ENCODE data around the gene HIVEP2. TPM values are rescaled to one million over a fixed set of nuclear protein-coding genes. Genes with fewer than 3 reads are reported as not detected.

HIVEP2 gene
- total RNA-seq, 1 experiment from 2014 or later = 4.2 TPM

DNA sequence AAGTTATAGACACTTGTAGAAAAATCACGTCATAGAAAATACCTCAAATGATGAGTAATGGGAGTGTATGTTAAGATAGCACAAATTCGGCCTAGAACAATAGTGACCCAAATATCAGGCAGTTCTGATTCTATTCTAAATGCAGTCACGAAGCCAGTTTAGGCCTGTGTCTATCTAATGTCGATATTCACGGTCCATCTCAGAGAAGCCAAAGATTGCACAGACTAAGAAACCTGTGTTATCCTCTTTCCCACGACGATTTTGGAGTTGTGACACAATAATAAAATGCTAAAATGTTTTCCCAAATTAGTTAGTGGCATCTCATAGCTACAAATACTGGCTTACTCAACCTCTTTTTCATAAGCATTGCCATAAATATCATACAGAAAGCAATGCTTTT is 4.0 kb downstream of the HIVEP2 start:
- DNase-seq = no peak
- Histone ChIP-seq H2BK20ac (ENCODE audit: low read depth, low read length, poor library complexity, severe bottlenecking) (no peak overlapping the region), H4K20me1 (ENCODE audit: control insufficient read depth, insufficient read depth, insufficient read length) (no peaks in the 10 kb centered on the region), H2BK15ac (ENCODE audit: low read depth, low read length) (no peak overlapping the region), H4K8ac (replicated peaks; ENCODE audit: insufficient read length, low read depth, low read length) (no peak overlapping the region), H4K91ac (ENCODE audit: insufficient read length, low read depth, low read length) (no peak overlapping the region), H3K9me3 (ENCODE audit: control insufficient read depth, low read depth, low read length) (no peaks in the 10 kb centered on the region), H3K4me2 (ENCODE audit: insufficient read depth, insufficient read length, low read length) (no peak overlapping the region), H3K79me2 (ENCODE audit: insufficient read depth, low read length) (peaks cover 2% of the 10 kb centered on the region; the same call in 1 of the 2 replicates), H3K18ac (ENCODE audit: insufficient read length, low read depth, low read length) (no peak overlapping the region), H3K79me1 (ENCODE audit: insufficient read depth, low read depth, low read length, poor library complexity, severe bottlenecking) (no peaks in the 10 kb centered on the region), H3K23me2 (ENCODE audit: insufficient read length, low read depth, low read length, poor library complexity, severe bottlenecking) (peaks cover 12% of the 10 kb centered on the region), H3K14ac (ENCODE audit: insufficient read depth, low read length) (no peak overlapping the region), H3K4ac (ENCODE audit: low read depth, low read length) (no peak overlapping the region), H3K9ac (ENCODE audit: extremely low read depth, insufficient read length, low read length) (no peak overlapping the region), H3T11ph (ENCODE audit: low read length) (no peak overlapping the region), H4K5ac (ENCODE audit: insufficient read length, low read depth, low read length) (no peak overlapping the region), H2BK120ac (ENCODE audit: low read depth, low read length, poor library complexity, severe bottlenecking) (no peak overlapping the region), H3K27ac (ENCODE audit: insufficient read length, low read depth, low read length) (no peak overlapping the region), H2AFZ (ENCODE audit: low read length) (no peak overlapping the region), H2BK5ac (ENCODE audit: insufficient read length, low read length) (no peak overlapping the region), H3K27me3 (ENCODE audit: insufficient read depth, low read length) (no peaks in the 10 kb centered on the region), H2BK12ac (ENCODE audit: insufficient read length, low read depth, low read length) (no peak overlapping the region), H3K4me1 (ENCODE audit: insufficient read depth, low read length) (no peaks in the 10 kb centered on the region; the same call in 1 of the 2 replicates), H2AK5ac (ENCODE audit: insufficient read length, low read length) (no peak overlapping the region), H3K56ac (ENCODE audit: insufficient read length, low read depth, low read length) (no peak overlapping the region), H3K23ac (ENCODE audit: insufficient read length, low read depth, low read length) (no peak overlapping the region)
- Mint-ChIP-seq H3K27ac (no peak overlapping the region), H3K4me1 (peaks cover 15 to 18% of the 10 kb centered on the region in 2 experiments), H3K27me3 (ENCODE audit: low read depth) (peaks cover 7% of the 10 kb centered on the region), H3K36me3 (ENCODE audit: insufficient read depth in 1 of 3, low read depth in 3 of 3) (no peaks in the 10 kb centered on the region), H3K9me3 (peaks cover 0 to 2% of the 10 kb centered on the region in 2 experiments; a peak in 2 of 5 replicates), H3K4me3 (no peak overlapping the region)
- WGBS (ENCODE audit: extremely low coverage, insufficient read length, low lambda C conversion rate) = no CpG with 5 or more reads among the region's 7 CpGs
- TF ChIP-seq, protein P1, sequence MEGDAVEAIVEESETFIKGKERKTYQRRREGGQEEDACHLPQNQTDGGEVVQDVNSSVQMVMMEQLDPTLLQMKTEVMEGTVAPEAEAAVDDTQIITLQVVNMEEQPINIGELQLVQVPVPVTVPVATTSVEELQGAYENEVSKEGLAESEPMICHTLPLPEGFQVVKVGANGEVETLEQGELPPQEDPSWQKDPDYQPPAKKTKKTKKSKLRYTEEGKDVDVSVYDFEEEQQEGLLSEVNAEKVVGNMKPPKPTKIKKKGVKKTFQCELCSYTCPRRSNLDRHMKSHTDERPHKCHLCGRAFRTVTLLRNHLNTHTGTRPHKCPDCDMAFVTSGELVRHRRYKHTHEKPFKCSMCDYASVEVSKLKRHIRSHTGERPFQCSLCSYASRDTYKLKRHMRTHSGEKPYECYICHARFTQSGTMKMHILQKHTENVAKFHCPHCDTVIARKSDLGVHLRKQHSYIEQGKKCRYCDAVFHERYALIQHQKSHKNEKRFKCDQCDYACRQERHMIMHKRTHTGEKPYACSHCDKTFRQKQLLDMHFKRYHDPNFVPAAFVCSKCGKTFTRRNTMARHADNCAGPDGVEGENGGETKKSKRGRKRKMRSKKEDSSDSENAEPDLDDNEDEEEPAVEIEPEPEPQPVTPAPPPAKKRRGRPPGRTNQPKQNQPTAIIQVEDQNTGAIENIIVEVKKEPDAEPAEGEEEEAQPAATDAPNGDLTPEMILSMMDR (conservative IDR thresholded peaks at IDR 0.05) = no peak
